Choroid plexus epithelial cell (primary cell): ENCODE data around the gene LYSMD1.

Experiments
- DNase-seq: peaks from one replicate; pipeline ENCODE4 v3.0.0-alpha.2; 2010; ENCODE audit warnings: low read depth
- H3K4me3 ChIP-seq: 2 replicates; pipeline ENCODE4 v1.5.1; 2011; ENCODE audit warnings: low read depth, mild to moderate bottlenecking, control low read depth, low read length, moderate library complexity
- CTCF ChIP-seq: conservative IDR thresholded peaks from 2 replicates; pipeline ENCODE4 v1.5.1; 2011; ENCODE audit warnings: low read depth, mild to moderate bottlenecking, control low read depth, inconsistent platforms, low read length, moderate library complexity

LYSMD1 gene

GRCh38 chr1:151135433-151136385 is 30.0 kb downstream of the LYSMD1 start:
- no peak for DNase-seq
- H3K4me3 ChIP-seq, result no peak overlapping the region
- TF ChIP-seq CTCF, result no peak

DNA sequence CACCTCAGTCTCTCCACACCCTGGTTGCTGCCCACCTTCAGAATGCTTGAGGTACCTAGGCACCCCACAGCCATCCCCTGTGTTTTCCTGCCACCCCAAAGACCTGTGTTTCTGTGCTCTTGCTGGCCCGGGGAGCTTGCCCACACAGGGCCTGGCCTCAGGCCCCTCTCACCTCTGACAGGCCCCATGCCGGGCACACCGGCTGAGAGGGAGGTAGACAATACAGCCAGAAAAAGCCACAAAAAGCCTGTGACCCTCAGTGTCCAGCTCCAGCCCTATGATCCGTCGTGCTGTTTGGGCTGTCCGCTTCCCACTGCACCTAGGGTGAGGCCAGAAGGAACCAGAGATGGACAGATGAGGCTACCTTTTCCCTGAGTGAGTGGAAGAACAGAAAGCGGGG is 30.7 kb downstream of the LYSMD1 start:
- no peak overlapping the region for H3K4me3 ChIP-seq
- TF ChIP-seq CTCF, result no peak
- DNase-seq, result no peak

DNA sequence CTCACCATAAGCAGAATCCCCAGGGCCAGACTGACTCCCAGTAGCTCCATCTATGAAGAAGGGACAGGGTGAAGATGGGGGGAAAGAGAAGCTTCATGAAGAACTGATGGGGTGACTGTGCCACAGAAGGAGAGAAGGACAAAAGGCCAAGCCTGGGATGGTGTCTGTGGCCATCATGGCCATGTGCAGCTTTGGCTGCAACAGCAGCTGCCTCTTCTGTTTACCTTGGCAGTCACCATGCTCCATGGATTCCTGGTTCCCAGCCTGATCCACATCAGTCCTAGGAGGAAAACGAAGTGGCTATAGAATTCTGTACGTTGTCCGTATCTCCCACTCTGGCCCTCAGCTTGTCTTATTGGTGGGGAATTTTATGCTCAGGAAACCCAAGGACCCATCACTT is 31.3 kb downstream of the LYSMD1 start:
- DNase-seq, result no peak
- no peak for TF ChIP-seq CTCF
- no peak overlapping the region for H3K4me3 ChIP-seq

GRCh38 chr1:151133018-151133806 is 32.5 kb downstream of the LYSMD1 start:
- no peak overlapping the region for H3K4me3 ChIP-seq
- TF ChIP-seq CTCF, result no peak
- no peak for DNase-seq

GRCh38 chr1:151132335-151133017 is 33.2 kb downstream of the LYSMD1 start:
- no peak for DNase-seq
- TF ChIP-seq CTCF, result no peak
- H3K4me3 ChIP-seq, result no peak overlapping the region

- DNase-seq, result peak; percentile 25
- TF ChIP-seq CTCF, result no peak
- peak overlapping the region; percentile 56 for H3K4me3 ChIP-seq
Measured at GRCh38 chr1:151131701-151132334, 33.9 kb downstream of the LYSMD1 start.
